Endothelial cell of hepatic sinusoid (primary cell): ENCODE measurements around the gene TMEM140.
"Not testable (repeated sequence)": the region's sequence is repeated elsewhere in the genome, so short reads cannot be mapped to it uniquely, and the experiment has no call there.

ENCODE experiments used
- in situ Hi-C: cut with HindIII; loops from 2 replicates; pipeline ENCODE4 v1.10.0; 2017; ENCODE audit warnings: low sequenced_read_pairs

The TMEM140 gene

DNA sequence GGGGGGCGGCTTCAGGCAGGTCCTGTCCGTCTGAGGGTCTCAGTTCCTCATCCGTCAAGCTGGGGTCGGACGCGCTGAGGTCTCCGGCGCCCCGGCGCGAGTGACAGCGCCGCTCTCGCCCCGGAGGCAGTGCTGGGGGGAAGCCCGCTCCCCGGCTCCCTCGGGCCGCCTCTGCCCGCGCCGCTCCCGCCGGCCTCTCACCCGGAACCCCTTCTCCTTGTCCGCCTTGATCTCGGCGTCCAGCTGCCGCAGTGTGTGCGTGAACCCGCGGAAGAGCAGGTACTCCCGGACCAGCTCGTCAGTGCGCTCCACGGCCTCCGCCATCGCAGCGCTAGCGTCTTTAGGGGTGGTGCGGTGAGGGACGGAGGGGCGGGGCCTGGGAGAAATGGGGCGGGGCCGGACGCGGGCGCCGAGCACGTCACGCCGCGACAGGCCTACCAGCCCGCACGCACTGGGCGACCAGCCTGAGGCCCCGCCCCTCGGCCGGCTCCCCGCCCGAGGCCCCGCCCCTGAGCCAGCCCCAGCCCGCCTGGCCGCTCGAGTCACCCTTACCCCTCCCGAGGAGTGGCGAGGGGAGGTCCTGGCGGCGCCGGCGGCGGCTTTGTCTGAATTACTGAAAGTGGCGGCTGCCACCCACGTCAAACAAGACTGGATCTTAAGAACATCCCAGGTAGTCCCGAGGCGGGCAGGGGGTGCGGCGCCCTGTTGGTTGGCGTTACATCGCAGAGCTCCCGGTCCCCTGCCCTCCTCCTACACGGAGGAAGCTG is 63.5 kb downstream of the TMEM140 start, which contains the start of gene WDR91:
TSS of gene WDR91 (minus strand) at position 348 of the 767 bp plus-strand sequence. CDS start at position 324, 24 bp downstream.
- in situ Hi-C loops, result no loop called here

DNA sequence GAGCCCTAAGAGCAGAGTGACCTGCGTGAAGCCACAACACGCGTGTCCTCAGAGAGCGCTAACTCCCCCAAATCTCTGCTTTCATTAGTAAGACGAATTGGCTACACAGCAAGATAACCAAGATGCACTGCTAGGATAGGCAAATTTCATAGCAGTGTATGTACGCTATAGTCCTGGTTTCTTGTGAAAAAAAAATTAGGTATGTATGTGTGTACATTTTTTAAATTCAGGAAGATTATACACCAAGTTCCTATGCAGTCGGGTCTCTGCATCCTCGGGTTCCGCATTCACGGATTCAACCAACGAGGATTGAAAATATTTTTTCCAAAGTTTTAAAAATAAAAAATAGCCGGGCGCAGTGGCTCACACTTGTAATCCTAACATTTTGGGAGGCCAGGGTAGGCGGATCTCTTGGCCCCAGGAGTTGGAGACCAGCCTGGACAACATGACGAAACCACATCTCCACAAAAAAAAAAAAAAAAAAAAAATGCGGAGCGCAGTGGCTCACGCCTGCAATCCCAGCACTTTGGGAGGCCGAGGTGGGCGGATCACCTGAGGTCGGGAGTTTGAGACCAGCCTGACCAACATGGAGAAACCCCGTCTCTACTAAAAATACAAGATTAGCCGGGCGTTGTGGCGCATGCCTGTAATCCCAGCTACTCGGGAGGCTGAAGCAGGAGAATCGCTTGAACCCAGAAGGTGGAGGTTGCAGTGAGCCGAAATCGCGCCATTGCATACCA is 64.2 kb downstream of the TMEM140 start:
- in situ Hi-C loops, result not testable (repeated sequence)

DNA sequence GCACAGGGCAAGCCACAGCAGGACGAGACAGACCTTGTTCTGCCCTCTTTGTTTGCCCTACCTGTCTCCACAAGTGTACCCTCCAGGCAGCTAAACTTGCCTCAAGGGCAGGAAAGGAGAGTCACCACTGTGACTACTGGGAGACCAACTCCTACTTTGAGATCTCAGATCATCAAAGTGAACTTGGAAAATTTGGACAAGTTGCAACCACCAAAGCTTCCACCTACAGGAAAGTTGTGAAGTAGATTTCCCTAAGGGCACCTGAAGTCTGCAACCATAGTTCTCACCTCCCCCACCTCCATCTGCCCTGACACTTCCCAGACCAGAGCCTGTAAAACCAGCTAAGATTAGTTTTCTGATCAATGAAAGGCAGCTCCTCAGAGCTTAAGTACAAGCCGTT is 66.0 kb downstream of the TMEM140 start:
- in situ Hi-C loops, result no loop called here

DNA sequence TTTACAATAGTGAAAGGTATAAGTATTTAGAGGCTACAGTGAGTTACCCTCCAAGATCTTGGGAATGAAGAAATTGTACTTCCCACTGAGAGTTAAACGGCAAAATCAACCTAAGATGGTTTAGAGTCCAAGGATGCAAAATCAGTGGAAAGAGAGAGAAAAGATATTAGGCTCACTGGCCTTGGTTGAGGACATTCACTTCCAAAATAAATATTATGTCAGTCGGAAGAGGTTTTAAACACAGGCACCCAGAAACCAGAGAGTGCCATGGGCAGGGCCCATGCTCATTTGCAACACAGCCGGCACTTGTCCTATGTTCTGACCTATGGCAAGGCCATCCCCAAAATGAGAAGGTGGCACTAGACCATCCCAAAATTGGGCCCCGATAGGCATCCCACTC is 67.3 kb downstream of the TMEM140 start:
- in situ Hi-C loops, result no loop called here

DNA sequence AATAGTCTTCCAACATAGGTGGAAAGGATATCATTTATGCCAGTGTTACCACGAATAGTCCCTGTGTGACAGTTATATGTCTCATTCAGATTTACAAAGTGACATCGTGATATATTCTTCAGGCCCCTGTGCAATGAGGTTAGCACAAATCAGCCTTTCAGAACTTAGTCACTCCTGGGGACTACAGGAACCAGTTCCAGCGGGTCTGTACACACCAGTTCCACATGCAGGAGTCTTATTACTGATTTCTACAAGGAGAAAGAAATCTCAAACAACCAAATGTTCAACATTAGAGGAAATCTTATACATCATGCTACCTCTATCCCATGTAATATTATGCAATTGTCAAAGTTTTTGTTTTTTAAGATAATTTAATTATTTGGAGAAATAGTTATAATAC is 67.8 kb downstream of the TMEM140 start:
- in situ Hi-C loops, result no loop called here
